WI38 (cell line): ENCODE results near the gene RBM20.

ENCODE experiments used
- H3K4me3 ChIP-seq: 2 replicates; pipeline ENCODE4 v1.5.1; 2011; ENCODE audit warnings: low read depth, mild to moderate bottlenecking, control low read depth, low read length
- CTCF ChIP-seq: IDR thresholded peaks from 2 replicates; pipeline ENCODE4 v1.5.1; 2012; ENCODE audit warnings: low read depth, mild to moderate bottlenecking, control low read depth, low read length

The RBM20 gene

GRCh38 chr10:110628161-110628560, 16.0 kb upstream of the RBM20 start:
- no peak overlapping the region for H3K4me3 ChIP-seq
- no peak for TF ChIP-seq CTCF

- H3K4me3 ChIP-seq: no peak overlapping the region
- TF ChIP-seq CTCF: no peak
These were observed 14.4 kb upstream of the RBM20 start for GRCh38 chr10:110629680-110630191.

- no peak for TF ChIP-seq CTCF
- no peak overlapping the region for H3K4me3 ChIP-seq
These were observed 12.2 kb upstream of the RBM20 start for GRCh38 chr10:110631934-110632333.

GRCh38 chr10:110632591-110633215, 11.4 kb upstream of the RBM20 start:
- no peak for TF ChIP-seq CTCF
- no peak overlapping the region for H3K4me3 ChIP-seq

- no peak overlapping the region for H3K4me3 ChIP-seq
These were observed 9.5 kb upstream of the RBM20 start for GRCh38 chr10:110634527-110635209.

GRCh38 chr10:110636572-110636931, 7.6 kb upstream of the RBM20 start:
- no peak overlapping the region for H3K4me3 ChIP-seq
- no peak for TF ChIP-seq CTCF

More at GRCh38 chr10:110634527-110635209, 9.5 kb upstream of the RBM20 start:
- no peak for TF ChIP-seq CTCF

- no peak overlapping the region for H3K4me3 ChIP-seq
- no peak for TF ChIP-seq CTCF
These were observed 7.1 kb upstream of the RBM20 start for GRCh38 chr10:110636932-110637557.
